WTC11 (cell line): ENCODE results near the gene COX19.

Experiments used
- CREM ChIP-seq: sonication (generic); formaldehyde crosslinking; IDR thresholded peaks from 2 replicates; pipeline ENCODE4 v1.8.1; 2022; ENCODE audit warnings: mild to moderate bottlenecking, missing genetic modification reagents, moderate library complexity
- CTCF ChIP-seq: fragments of 200-600 bp; IDR thresholded peaks from 2 replicates; pipeline ENCODE4 v1.8.0; 2022; ENCODE audit warnings: antibody characterized with exemption
- E2F1 ChIP-seq: sonication (generic); formaldehyde crosslinking; IDR thresholded peaks from 2 replicates; pipeline ENCODE4 v1.8.0; 2022; ENCODE audit warnings: mild to moderate bottlenecking, missing genetic modification reagents
- NFE2L1 ChIP-seq: sonication (generic); formaldehyde crosslinking; IDR thresholded peaks from 2 replicates; pipeline ENCODE4 v1.8.1; 2023; ENCODE audit warnings: missing genetic modification reagents
- SOX15 ChIP-seq: fragments of 250-450 bp; sonication (Bioruptor Pico); IDR thresholded peaks from 2 replicates; pipeline ENCODE4 v1.9.0; 2021; ENCODE audit warnings: mild to moderate bottlenecking
- SP1 ChIP-seq: sonication (generic); formaldehyde crosslinking; conservative IDR thresholded peaks from 2 replicates; pipeline ENCODE4 v1.8.1; 2022; ENCODE audit warnings: missing genetic modification reagents
- TEAD1 ChIP-seq: sonication (generic); formaldehyde crosslinking; IDR thresholded peaks from 2 replicates; pipeline ENCODE4 v1.8.0; 2022; ENCODE audit warnings: mild to moderate bottlenecking, missing genetic modification reagents
- ZNF263 ChIP-seq: sonication (generic); formaldehyde crosslinking; IDR thresholded peaks from 2 replicates; pipeline ENCODE4 v1.8.1; 2022; ENCODE audit warnings: low read depth, mild to moderate bottlenecking, moderate library complexity, missing genetic modification reagents
- ZNF396 ChIP-seq: fragments of 250-450 bp; sonication (Bioruptor Pico); IDR thresholded peaks from 2 replicates; pipeline ENCODE4 v1.8.0; 2021; ENCODE audit warnings: mild to moderate bottlenecking, moderate library complexity, borderline replicate concordance

GRCh38 chr7:921581-922333 is 53.6 kb downstream of the COX19 start:
- TF ChIP-seq CTCF (no peak), SOX15 (CRISPR knock-in tag) (no peak), ZNF396 (CRISPR knock-in tag) (no peak), E2F1 (CRISPR knock-in tag) (no peak), NFE2L1 (no peak), CREM (CRISPR knock-in tag) (no peak), TEAD1 (CRISPR knock-in tag) (no peak), ZNF263 (CRISPR knock-in tag) (no peak), SP1 (CRISPR knock-in tag) (no peak)
